HFF-Myc (cell line): ENCODE results near the gene CEP55.

Experiments
- DNase-seq: peaks from one replicate; pipeline ENCODE4 v3.0.0-alpha.2; 2011; ENCODE audit warnings: low read depth; ENCODE audit errors: extremely low read depth
- H3K4me3 ChIP-seq: replicated peaks from 2 replicates; pipeline ENCODE4 v1.5.1; 2011; ENCODE audit warnings: low read depth, mild to moderate bottlenecking, control low read depth, low read length
- CTCF ChIP-seq: IDR thresholded peaks from 2 replicates; pipeline ENCODE4 v1.5.1; 2012; ENCODE audit warnings: mild to moderate bottlenecking, low read depth, low read length, control low read depth; ENCODE audit errors: missing control alignments

Gene CEP55

GRCh38 chr10:93554316-93554663 lies 57.9 kb downstream of the CEP55 start:
- TF ChIP-seq CTCF, result no peak
- H3K4me3 ChIP-seq, result no peak overlapping the region
- DNase-seq, result no peak

GRCh38 chr10:93554760-93555432 lies 58.5 kb downstream of the CEP55 start:
- peak; percentile 42 for DNase-seq
- TF ChIP-seq CTCF, result peak; percentile 90
- H3K4me3 ChIP-seq, result no peak overlapping the region

- H3K4me3 ChIP-seq, result no peak overlapping the region
- no peak for TF ChIP-seq CTCF
- no peak for DNase-seq
These were observed 63.1 kb downstream of the CEP55 start for GRCh38 chr10:93559490-93559889.

GRCh38 chr10:93560541-93560940 lies 64.1 kb downstream of the CEP55 start:
- no peak for TF ChIP-seq CTCF
- no peak for DNase-seq
- H3K4me3 ChIP-seq, result no peak overlapping the region

GRCh38 chr10:93565446-93565845 lies 69.0 kb downstream of the CEP55 start:
- no peak for DNase-seq
- no peak for TF ChIP-seq CTCF
- no peak overlapping the region for H3K4me3 ChIP-seq

GRCh38 chr10:93566435-93567276 lies 70.2 kb downstream of the CEP55 start, which contains the start of gene FFAR4:
TSS of gene FFAR4 (plus strand) at chr10:93566665. CDS start at chr10:93566721, 56 bp downstream.
- no peak for DNase-seq
- no peak within 1 kb of the TSS for H3K4me3 ChIP-seq
- no peak for TF ChIP-seq CTCF
